ENCODE results near the gene OR9A2. TPM values are rescaled to one million over a fixed set of nuclear protein-coding genes. Genes with fewer than 3 reads are reported as not detected.

The OR9A2 gene
- total RNA-seq, 1 experiment from 2014 or later = not detected

- no peaks in the 10 kb centered on the region for H3K79me2 ChIP-seq (ENCODE audit: insufficient read depth, low read length)
- H4K20me1 ChIP-seq (ENCODE audit: insufficient read depth) = no peaks in the 10 kb centered on the region
- ATAC-seq = no peak
- intact Hi-C loops (cut with micrococcal nuclease) = no loop called here
- no peaks in the 10 kb centered on the region for H3K9me2 ChIP-seq (ENCODE audit: insufficient read depth)
- H3K36me3 ChIP-seq (ENCODE audit: control insufficient read depth in 1 of 2, insufficient read depth in 2 of 2, low read length in 2 of 2) = no peaks in the 10 kb centered on the region
- no peaks in the 10 kb centered on the region for H3K9me3 ChIP-seq (ENCODE audit: control insufficient read depth in 1 of 2, insufficient read depth in 1 of 2, low read depth in 1 of 2, low read length in 2 of 2)
- ChIA-PET RAD21 (ENCODE audit: low non-redundant PET in 1 of 2, low total read pairs in 2 of 2, uncharacterized antibody in 2 of 2, unreplicated experiment in 2 of 2) (no interaction called here), POLR2A (no interaction called here), CTCF (interaction anchor here (1.4 kb wide), 1 partner anchor 187 kb away, joined by 6 read pairs; no protein-coding TSS in a partner anchor)
- H3K4me2 ChIP-seq (ENCODE audit: low read length) = no peak overlapping the region
- TF ChIP-seq ELF1 (IDR thresholded peaks at IDR 0.05; ENCODE audit: borderline replicate concordance, low read depth) = no peak
- no peak for TF ChIP-seq ZBTB33 (IDR thresholded peaks at IDR 0.05; ENCODE audit: extremely low read depth, insufficient replicate concordance, low read length)
- no peak for TF ChIP-seq SP1 (IDR thresholded peaks at IDR 0.05; ENCODE audit: low read depth)
- TF ChIP-seq EZH2 (IDR thresholded peaks at IDR 0.05) = no peak
- no peak for TF ChIP-seq CEBPB (IDR thresholded peaks at IDR 0.05; ENCODE audit: low read depth)
- TF ChIP-seq SRF (IDR thresholded peaks at IDR 0.05; ENCODE audit: low read depth) = no peak
- no peak for TF ChIP-seq RAD21 (IDR thresholded peaks at IDR 0.05; ENCODE audit: low read depth)
- TF ChIP-seq FOSL1 (IDR thresholded peaks at IDR 0.05; ENCODE audit: low read depth) = no peak
- TF ChIP-seq, protein P1, sequence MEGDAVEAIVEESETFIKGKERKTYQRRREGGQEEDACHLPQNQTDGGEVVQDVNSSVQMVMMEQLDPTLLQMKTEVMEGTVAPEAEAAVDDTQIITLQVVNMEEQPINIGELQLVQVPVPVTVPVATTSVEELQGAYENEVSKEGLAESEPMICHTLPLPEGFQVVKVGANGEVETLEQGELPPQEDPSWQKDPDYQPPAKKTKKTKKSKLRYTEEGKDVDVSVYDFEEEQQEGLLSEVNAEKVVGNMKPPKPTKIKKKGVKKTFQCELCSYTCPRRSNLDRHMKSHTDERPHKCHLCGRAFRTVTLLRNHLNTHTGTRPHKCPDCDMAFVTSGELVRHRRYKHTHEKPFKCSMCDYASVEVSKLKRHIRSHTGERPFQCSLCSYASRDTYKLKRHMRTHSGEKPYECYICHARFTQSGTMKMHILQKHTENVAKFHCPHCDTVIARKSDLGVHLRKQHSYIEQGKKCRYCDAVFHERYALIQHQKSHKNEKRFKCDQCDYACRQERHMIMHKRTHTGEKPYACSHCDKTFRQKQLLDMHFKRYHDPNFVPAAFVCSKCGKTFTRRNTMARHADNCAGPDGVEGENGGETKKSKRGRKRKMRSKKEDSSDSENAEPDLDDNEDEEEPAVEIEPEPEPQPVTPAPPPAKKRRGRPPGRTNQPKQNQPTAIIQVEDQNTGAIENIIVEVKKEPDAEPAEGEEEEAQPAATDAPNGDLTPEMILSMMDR (IDR thresholded peaks at IDR 0.05 in 2 of 3, conservative IDR thresholded peaks at IDR 0.05 in 1 of 3; ENCODE audit: borderline replicate concordance in 1 of 3, insufficient read depth in 1 of 3, low read depth in 2 of 3, low read length in 2 of 3) = no peak
- no peak for TF ChIP-seq YY1 (IDR thresholded peaks at IDR 0.05; ENCODE audit: extremely low read depth, insufficient replicate concordance, low read depth, low read length)
- BruUV-seq (replicated peaks) = no TSS peak
- H3K4me3 ChIP-seq (replicated peaks in 1 of 2; ENCODE audit: low read depth in 1 of 2, low read length in 2 of 2) = no peak overlapping the region
- H3K4me1 ChIP-seq (ENCODE audit: control insufficient read depth in 1 of 2, insufficient read depth in 2 of 2, low read length in 2 of 2) = no peaks in the 10 kb centered on the region
- peaks cover 22% of the 10 kb centered on the region for H3K27me3 ChIP-seq (ENCODE audit: insufficient read depth, low read length)
- no peak for DNase-seq (ENCODE audit: low read depth, low spot score)
- no peak overlapping the region for H2AFZ ChIP-seq (ENCODE audit: low read depth, low read length, poor library complexity, severe bottlenecking)
- H3K27ac ChIP-seq (ENCODE audit: low read depth, low read length) = no peak overlapping the region
- no peak overlapping the region for H3K9ac ChIP-seq (ENCODE audit: low read length)
Measured at GRCh38 chr7:143027683-143028082, 751 bp upstream of the OR9A2 start.
